Bronchial epithelial cell (primary cell): ENCODE measurements around the gene YPEL2. TPM values are rescaled to one million over a fixed set of nuclear protein-coding genes. Genes with fewer than 3 reads are reported as not detected.
A peak's percentile ranks its signal among the peaks of the same experiment; 100 is the strongest.

ENCODE experiments used
- DNase-seq: peaks from one replicate; pipeline ENCODE4 v3.0.0-alpha.2; 2010; ENCODE audit warnings: low read depth
- FAIRE-seq: peaks from 2 replicates; lab custom pipeline; 2011; peaks lifted over from hg19 to GRCh38; lab: Jason Lieb, UNC
- H3K27me3 ChIP-seq: 2 replicates; pipeline ENCODE4 v1.5.1; 2011; ENCODE audit warnings: low read length; ENCODE audit not compliant: control insufficient read depth, insufficient read depth
- H3K36me3 ChIP-seq: 2 replicates; pipeline ENCODE4 v1.5.1; 2011; ENCODE audit warnings: low read length; ENCODE audit not compliant: control insufficient read depth, insufficient read depth
- H3K4me3 ChIP-seq: 2 replicates; pipeline ENCODE4 v1.5.1; 2011; ENCODE audit warnings: mild to moderate bottlenecking, low read depth, low read length, control low read depth
- CTCF ChIP-seq: IDR thresholded peaks from 2 replicates; pipeline ENCODE4 v1.5.1; 2011; ENCODE audit warnings: mild to moderate bottlenecking, moderate library complexity, low read length, control low read depth, inconsistent platforms; ENCODE audit not compliant: insufficient read depth, severe bottlenecking
- total RNA-seq: library from RNA; depleted of rRNA; stranded (reverse); fragments of >200 nt; gene quantifications from 2 replicates; pipeline ENCODE4 v1.2.1, GENCODE V29; 2014

YPEL2 gene
- total RNA-seq, 1 donor from 2014 or later, result 2.1 TPM

DNA sequence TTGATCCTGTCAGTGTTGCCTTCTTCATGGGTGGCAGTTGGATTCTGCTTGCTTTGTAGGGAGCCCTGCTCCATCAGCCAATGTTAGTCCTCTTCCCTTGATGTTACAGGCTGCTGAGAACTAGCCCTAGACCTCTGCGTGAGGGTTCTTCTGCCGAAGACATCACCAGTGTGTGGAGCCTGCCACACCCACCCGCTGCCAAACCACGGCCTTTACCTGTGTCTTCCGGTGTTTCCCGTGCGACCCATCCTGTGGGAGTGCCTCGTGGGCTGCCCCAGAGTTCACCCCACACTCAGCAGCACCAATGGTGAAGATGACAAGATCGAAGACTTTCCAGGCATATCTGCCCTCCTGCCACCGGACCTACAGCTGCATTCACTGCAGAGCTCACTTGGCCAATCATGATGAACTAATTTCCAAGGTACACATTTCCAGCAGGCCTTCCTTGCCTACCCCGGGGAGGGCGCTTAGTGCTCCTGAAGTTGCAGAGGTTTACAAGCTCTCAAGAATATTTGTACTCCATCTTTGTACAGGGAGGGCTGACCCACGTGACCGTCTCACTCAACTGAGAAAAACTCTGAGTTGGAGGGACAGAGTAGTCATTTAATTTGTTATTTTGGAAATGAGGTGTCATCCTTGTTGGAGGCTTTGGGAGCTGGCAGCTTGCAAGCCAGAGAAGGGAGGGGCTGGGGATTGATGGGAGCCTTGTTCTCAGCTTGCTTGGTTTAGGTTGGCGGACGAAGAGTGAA lies 21.8 kb downstream of the YPEL2 start:
- no peak for FAIRE-seq

GRCh38 chr17:59353936-59354755 lies 22.7 kb downstream of the YPEL2 start:
- no peak for TF ChIP-seq CTCF
- FAIRE-seq, result no peak

More for the DNA sequence above, 21.8 kb downstream of the YPEL2 start:
- no peaks in the 10 kb centered on the region for H3K36me3 ChIP-seq
- no peak for TF ChIP-seq CTCF
- DNase-seq, result no peak
- H3K4me3 ChIP-seq, result no peak overlapping the region
- H3K27me3 ChIP-seq, result no peaks in the 10 kb centered on the region

DNA sequence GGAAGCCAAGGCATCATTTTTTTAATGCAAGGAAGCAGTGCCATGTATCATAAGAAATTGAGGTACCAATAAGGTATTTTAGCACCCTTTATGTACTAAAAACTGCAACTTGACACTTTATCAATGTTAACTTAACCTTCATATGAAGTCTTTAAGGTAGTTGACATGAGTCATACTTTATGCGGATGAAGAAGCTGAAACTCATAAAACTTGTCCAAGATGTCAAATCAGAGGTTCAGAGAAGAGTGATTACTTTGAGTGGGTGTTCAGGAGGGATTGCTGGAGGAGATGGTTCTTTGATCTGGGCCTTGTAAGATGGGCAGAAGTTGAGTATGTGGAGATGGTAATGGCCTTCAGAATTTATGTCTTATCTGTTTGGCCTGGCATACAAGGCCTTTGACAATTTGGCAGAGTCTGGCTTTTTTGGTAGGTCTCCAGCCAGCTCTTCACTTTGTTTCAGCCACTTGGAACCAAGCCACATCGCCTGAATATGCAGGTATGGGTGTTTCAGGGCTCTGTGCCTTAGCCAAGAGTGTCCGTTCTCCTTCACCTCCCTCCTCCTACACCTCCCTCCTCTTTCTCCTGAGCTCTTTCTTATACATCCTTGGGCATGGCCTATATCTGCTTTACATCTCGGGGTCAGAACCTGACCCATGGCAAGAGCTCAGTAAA lies 23.7 kb downstream of the YPEL2 start:
- Histone ChIP-seq H3K36me3 (no peaks in the 10 kb centered on the region), H3K4me3 (no peak overlapping the region), H3K27me3 (no peaks in the 10 kb centered on the region)
- no peak for DNase-seq
- peak; percentile 28 for FAIRE-seq
- no peak for TF ChIP-seq CTCF

More at GRCh38 chr17:59353936-59354755, 22.7 kb downstream of the YPEL2 start:
- no peak for DNase-seq
- Histone ChIP-seq H3K4me3 (no peak overlapping the region), H3K27me3 (no peaks in the 10 kb centered on the region), H3K36me3 (no peaks in the 10 kb centered on the region)

DNA sequence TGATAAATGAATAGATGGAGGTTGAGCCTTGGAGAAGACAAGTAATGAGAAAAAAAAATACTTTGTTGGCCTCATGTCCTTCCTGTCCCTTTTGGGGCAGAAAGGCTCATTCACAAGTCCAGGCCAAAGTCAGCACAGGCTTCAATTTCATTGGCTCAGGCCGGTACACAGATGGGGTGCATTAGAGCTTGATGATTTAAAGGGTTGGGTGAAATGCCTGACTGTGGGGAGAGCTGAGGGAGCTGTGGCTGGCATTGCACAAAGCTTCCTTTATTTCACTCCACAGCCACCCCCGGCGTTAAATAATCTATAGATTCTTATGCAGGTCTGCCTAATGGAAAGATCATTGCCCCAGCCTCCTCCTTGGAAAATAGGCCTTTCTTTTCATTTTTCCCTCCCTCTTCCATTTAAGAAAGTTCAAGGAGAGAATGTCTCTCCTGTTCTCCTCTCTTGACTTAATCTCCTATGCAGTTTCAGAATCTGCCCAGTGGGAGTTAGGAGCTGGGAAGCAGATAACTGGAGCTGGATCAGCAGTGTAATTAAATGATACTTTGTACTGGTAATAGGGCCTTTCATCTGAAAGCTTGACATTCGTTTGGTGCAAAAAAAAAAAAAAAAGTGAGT lies 24.4 kb downstream of the YPEL2 start:
- DNase-seq, result no peak
- Histone ChIP-seq H3K36me3 (no peaks in the 10 kb centered on the region), H3K4me3 (no peak overlapping the region), H3K27me3 (no peaks in the 10 kb centered on the region)
- FAIRE-seq, result no peak
- no peak for TF ChIP-seq CTCF

DNA sequence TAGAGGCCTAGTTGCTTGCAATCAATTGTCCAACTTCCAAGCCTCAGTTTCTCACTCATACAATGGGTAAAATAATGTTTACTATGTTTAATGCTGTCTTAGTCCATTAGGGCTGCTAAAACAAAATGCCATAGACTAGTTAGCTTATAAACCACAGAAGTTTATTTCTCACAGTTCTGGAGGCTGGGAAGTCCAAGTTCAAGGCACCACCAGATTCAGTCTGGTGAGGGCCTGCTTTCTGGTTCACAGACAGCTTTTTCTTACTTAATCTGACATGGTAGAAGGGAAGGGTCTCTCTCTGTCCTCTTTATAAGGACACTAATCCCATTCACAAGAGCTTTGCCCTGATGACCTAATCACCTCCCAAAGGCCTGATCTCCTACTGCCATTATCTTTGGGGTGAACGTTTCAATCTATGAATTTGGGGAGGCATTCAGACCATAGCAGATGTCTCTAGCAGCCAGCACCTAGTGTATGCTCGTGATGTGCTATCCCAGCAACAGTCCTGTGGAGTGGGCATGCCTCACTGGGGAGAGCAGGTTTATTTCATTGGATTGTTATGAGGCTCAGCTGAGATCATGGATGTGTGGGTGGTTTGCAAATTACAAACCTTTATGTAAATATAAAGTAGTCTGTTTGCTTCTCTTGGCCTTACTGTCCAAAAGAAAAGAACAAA lies 25.2 kb downstream of the YPEL2 start:
- Histone ChIP-seq H3K27me3 (no peaks in the 10 kb centered on the region), H3K4me3 (no peak overlapping the region), H3K36me3 (no peaks in the 10 kb centered on the region)
- DNase-seq (peak; percentile 43), FAIRE-seq (no peak)
- TF ChIP-seq CTCF, result no peak
